Measurements from ENCODE around the gene SBF2.
A peak's percentile ranks its signal among the peaks of the same experiment; 100 is the strongest.

SBF2 gene

GRCh38 chr11:9808943-9809342 lies 485.1 kb downstream of the SBF2 start:
- H4K5ac ChIP-seq (ENCODE audit: low read length) = no peak overlapping the region
- H3K4ac ChIP-seq (ENCODE audit: low read depth, low read length) = no peak overlapping the region

GRCh38 chr11:9806946-9807687 lies 486.9 kb downstream of the SBF2 start:
- no peak overlapping the region for H2BK5ac ChIP-seq (ENCODE audit: low read length)
- no peaks in the 10 kb centered on the region for H3K79me1 ChIP-seq (ENCODE audit: low read length)
- no peak overlapping the region for H3K56ac ChIP-seq (ENCODE audit: low read length)
- no peaks in the 10 kb centered on the region for H3K36me3 ChIP-seq (ENCODE audit: control insufficient read depth, insufficient read depth, low read length)
- H2BK120ac ChIP-seq (ENCODE audit: low read depth, low read length) = no peak overlapping the region
- no peak overlapping the region for H3K9ac ChIP-seq (ENCODE audit: low read length)
- no peak overlapping the region for H4K8ac ChIP-seq (ENCODE audit: low read depth, low read length)
- H2BK15ac ChIP-seq (replicated peaks; ENCODE audit: low read depth) = no peak overlapping the region
- H3K4me3 ChIP-seq (ENCODE audit: low read length) = no peak overlapping the region
- DNase-seq = no peak
- no peak overlapping the region for H3K4ac ChIP-seq (ENCODE audit: low read depth, low read length)
- no peak overlapping the region for H4K5ac ChIP-seq (ENCODE audit: low read length)
- no peak overlapping the region for H2AK5ac ChIP-seq (ENCODE audit: low read length)
- peaks cover 9% of the 10 kb centered on the region for H3K4me1 ChIP-seq (ENCODE audit: control insufficient read depth, low read depth, low read length)
- WGBS (ENCODE audit: extremely low coverage, insufficient coverage, low lambda C conversion rate) = no CpG with 5 or more reads among the region's 4 CpGs
- H3K23ac ChIP-seq (ENCODE audit: low read length) = no peak overlapping the region
- no peaks in the 10 kb centered on the region for H3K79me2 ChIP-seq (ENCODE audit: control insufficient read depth, insufficient read depth, low read length)
- no peaks in the 10 kb centered on the region for H3K27me3 ChIP-seq (ENCODE audit: insufficient read depth, low read length, poor library complexity)
- H3K27ac ChIP-seq (ENCODE audit: low read depth, low read length) = no peak overlapping the region
- no peak overlapping the region for H3K4me2 ChIP-seq (ENCODE audit: low read length)
- H3K18ac ChIP-seq (ENCODE audit: low read length) = peak overlapping the region; percentile 43

More at GRCh38 chr11:9808943-9809342, 485.1 kb downstream of the SBF2 start:
- Histone ChIP-seq H2BK120ac (ENCODE audit: low read depth, low read length) (no peak overlapping the region), H2BK15ac (replicated peaks; ENCODE audit: low read depth) (no peak overlapping the region), H3K18ac (ENCODE audit: low read length) (no peak overlapping the region), H3K4me3 (ENCODE audit: low read length) (no peak overlapping the region), H3K9ac (ENCODE audit: low read length) (no peak overlapping the region), H3K4me1 (ENCODE audit: control insufficient read depth, low read depth, low read length) (no peaks in the 10 kb centered on the region), H3K56ac (ENCODE audit: low read length) (no peak overlapping the region), H3K79me1 (ENCODE audit: low read length) (no peaks in the 10 kb centered on the region), H2AK5ac (ENCODE audit: low read length) (no peak overlapping the region), H3K36me3 (ENCODE audit: control insufficient read depth, insufficient read depth, low read length) (no peaks in the 10 kb centered on the region), H2BK5ac (ENCODE audit: low read length) (no peak overlapping the region), H3K79me2 (ENCODE audit: control insufficient read depth, insufficient read depth, low read length) (no peaks in the 10 kb centered on the region), H3K27ac (ENCODE audit: low read depth, low read length) (no peak overlapping the region), H3K4me2 (ENCODE audit: low read length) (no peak overlapping the region), H3K27me3 (ENCODE audit: insufficient read depth, low read length, poor library complexity) (no peaks in the 10 kb centered on the region), H4K8ac (ENCODE audit: low read depth, low read length) (no peak overlapping the region), H3K23ac (ENCODE audit: low read length) (no peak overlapping the region)
- no CpG with 5 or more reads among the region's 7 CpGs for WGBS (ENCODE audit: extremely low coverage, insufficient coverage, low lambda C conversion rate)
- no peak for DNase-seq

GRCh38 chr11:9804419-9804902 lies 489.6 kb downstream of the SBF2 start:
- Histone ChIP-seq H3K56ac (ENCODE audit: low read length) (peak overlapping the region; percentile 38), H3K27ac (ENCODE audit: low read depth, low read length) (no peak overlapping the region), H3K79me1 (ENCODE audit: low read length) (no peaks in the 10 kb centered on the region), H3K36me3 (ENCODE audit: control insufficient read depth, insufficient read depth, low read length) (no peaks in the 10 kb centered on the region), H3K4ac (ENCODE audit: low read depth, low read length) (no peak overlapping the region), H3K18ac (ENCODE audit: low read length) (no peak overlapping the region), H4K8ac (ENCODE audit: low read depth, low read length) (no peak overlapping the region), H4K5ac (ENCODE audit: low read length) (no peak overlapping the region), H3K4me3 (ENCODE audit: low read length) (no peak overlapping the region), H3K4me1 (ENCODE audit: control insufficient read depth, low read depth, low read length) (peaks cover 9% of the 10 kb centered on the region), H2BK120ac (ENCODE audit: low read depth, low read length) (no peak overlapping the region), H2BK5ac (ENCODE audit: low read length) (peak overlapping the region; percentile 83), H3K9ac (ENCODE audit: low read length) (no peak overlapping the region), H3K27me3 (ENCODE audit: insufficient read depth, low read length, poor library complexity) (no peaks in the 10 kb centered on the region), H3K4me2 (ENCODE audit: low read length) (no peak overlapping the region), H3K79me2 (ENCODE audit: control insufficient read depth, insufficient read depth, low read length) (no peaks in the 10 kb centered on the region), H2AK5ac (ENCODE audit: low read length) (no peak overlapping the region), H2BK15ac (replicated peaks; ENCODE audit: low read depth) (no peak overlapping the region), H3K23ac (ENCODE audit: low read length) (no peak overlapping the region)
- WGBS (ENCODE audit: extremely low coverage, insufficient coverage, low lambda C conversion rate) = no CpG with 5 or more reads among the region's 2 CpGs
- DNase-seq = no peak

GRCh38 chr11:9803685-9804418 lies 490.2 kb downstream of the SBF2 start:
- Histone ChIP-seq H2AK5ac (ENCODE audit: low read length) (peak overlapping the region; percentile 38), H3K4me1 (ENCODE audit: control insufficient read depth, low read depth, low read length) (peaks cover 9% of the 10 kb centered on the region), H3K23ac (ENCODE audit: low read length) (no peak overlapping the region), H2BK15ac (replicated peaks; ENCODE audit: low read depth) (peak overlapping the region; percentile 85), H3K18ac (ENCODE audit: low read length) (peak overlapping the region; percentile 96), H3K79me2 (ENCODE audit: control insufficient read depth, insufficient read depth, low read length) (no peaks in the 10 kb centered on the region), H3K56ac (ENCODE audit: low read length) (peak overlapping the region; percentile 74), H3K36me3 (ENCODE audit: control insufficient read depth, insufficient read depth, low read length) (no peaks in the 10 kb centered on the region), H3K27ac (ENCODE audit: low read depth, low read length) (peak overlapping the region; percentile 72), H3K4ac (ENCODE audit: low read depth, low read length) (peak overlapping the region; percentile 86), H3K9ac (ENCODE audit: low read length) (peak overlapping the region; percentile 7), H3K27me3 (ENCODE audit: insufficient read depth, low read length, poor library complexity) (no peaks in the 10 kb centered on the region), H2BK120ac (ENCODE audit: low read depth, low read length) (peak overlapping the region; percentile 86), H4K5ac (ENCODE audit: low read length) (no peak overlapping the region), H4K8ac (ENCODE audit: low read depth, low read length) (no peak overlapping the region), H3K4me2 (ENCODE audit: low read length) (no peak overlapping the region), H3K4me3 (ENCODE audit: low read length) (no peak overlapping the region), H3K79me1 (ENCODE audit: low read length) (no peaks in the 10 kb centered on the region), H2BK5ac (ENCODE audit: low read length) (peak overlapping the region; percentile 89)
- no CpG with 5 or more reads among the region's 5 CpGs for whole genome bisulfite sequencing (ENCODE audit: extremely low coverage, insufficient coverage, low lambda C conversion rate)
- peak; percentile 36 for DNase-seq

GRCh38 chr11:9802291-9802861 lies 491.6 kb downstream of the SBF2 start:
- Histone ChIP-seq H2BK15ac (replicated peaks; ENCODE audit: low read depth) (no peak overlapping the region), H3K4me3 (ENCODE audit: low read length) (no peak overlapping the region), H3K4me1 (ENCODE audit: control insufficient read depth, low read depth, low read length) (peaks cover 9% of the 10 kb centered on the region), H3K79me2 (ENCODE audit: control insufficient read depth, insufficient read depth, low read length) (no peaks in the 10 kb centered on the region), H2AK5ac (ENCODE audit: low read length) (peak overlapping the region; percentile 76), H3K4me2 (ENCODE audit: low read length) (no peak overlapping the region), H4K5ac (ENCODE audit: low read length) (peak overlapping the region; percentile 17), H3K4ac (ENCODE audit: low read depth, low read length) (peak overlapping the region; percentile 59), H3K79me1 (ENCODE audit: low read length) (no peaks in the 10 kb centered on the region), H3K56ac (ENCODE audit: low read length) (peak overlapping the region; percentile 86), H3K9ac (ENCODE audit: low read length) (peak overlapping the region; percentile 51), H2BK120ac (ENCODE audit: low read depth, low read length) (peak overlapping the region; percentile 90), H3K36me3 (ENCODE audit: control insufficient read depth, insufficient read depth, low read length) (no peaks in the 10 kb centered on the region), H3K27me3 (ENCODE audit: insufficient read depth, low read length, poor library complexity) (no peaks in the 10 kb centered on the region), H3K23ac (ENCODE audit: low read length) (no peak overlapping the region), H3K27ac (ENCODE audit: low read depth, low read length) (peak overlapping the region; percentile 97), H3K18ac (ENCODE audit: low read length) (peak overlapping the region; percentile 97), H4K8ac (ENCODE audit: low read depth, low read length) (peak overlapping the region; percentile 28), H2BK5ac (ENCODE audit: low read length) (peak overlapping the region; percentile 95)
- peak; percentile 84 for DNase-seq
- WGBS (ENCODE audit: extremely low coverage, insufficient coverage, low lambda C conversion rate) = no CpG with 5 or more reads among the region's 3 CpGs
